Neural progenitor cell (in vitro differentiated cells): ENCODE measurements around the gene TLR9. TPM values are rescaled to one million over a fixed set of nuclear protein-coding genes. Genes with fewer than 3 reads are reported as not detected.
A peak's percentile ranks its signal among the peaks of the same experiment; 100 is the strongest.

Experiments used
- DNase-seq: peaks from one replicate; pipeline ENCODE4 v3.0.0-alpha.2; 2016; ENCODE audit warnings: low spot score
- H2AFZ ChIP-seq: fragments of 200-600 bp; sonication (generic); replicated peaks from 2 replicates; pipeline ENCODE4 v1.6.1; 2016; ENCODE audit warnings: antibody characterized with exemption
- H3F3A ChIP-seq: fragments of 200-600 bp; sonication (generic); 2 replicates; pipeline ENCODE4 v1.6.1; 2016; ENCODE audit warnings: antibody characterized with exemption, low read depth
- H3K27ac ChIP-seq: fragments of 200-600 bp; sonication (generic); 2 replicates; pipeline ENCODE4 v1.5.1; 2016; ENCODE audit warnings: mild to moderate bottlenecking
- H3K27me3 ChIP-seq: fragments of 200-600 bp; sonication (generic); 2 replicates; pipeline ENCODE4 v1.6.1; 2016; ENCODE audit warnings: mild to moderate bottlenecking, moderate library complexity
- H3K36me3 ChIP-seq: fragments of 200-600 bp; sonication (generic); 2 replicates; pipeline ENCODE4 v1.5.1; 2016
- H3K4me1 ChIP-seq: fragments of 200-600 bp; sonication (generic); 2 replicates; pipeline ENCODE4 v1.6.1; 2016; ENCODE audit warnings: mixed run types
- H3K4me2 ChIP-seq: fragments of 200-600 bp; sonication (generic); 2 replicates; pipeline ENCODE4 v1.6.1; 2016
- H3K4me3 ChIP-seq: fragments of 200-600 bp; sonication (generic); 2 replicates; pipeline ENCODE4 v1.5.1; 2016
- H3K79me2 ChIP-seq: fragments of 200-600 bp; sonication (generic); 2 replicates; pipeline ENCODE4 v1.6.1; 2016; ENCODE audit warnings: low read depth
- H3K9ac ChIP-seq: fragments of 200-600 bp; sonication (generic); 2 replicates; pipeline ENCODE4 v1.6.1; 2016
- H3K9me3 ChIP-seq: fragments of 200-600 bp; sonication (generic); 2 replicates; pipeline ENCODE4 v1.5.1; 2016; ENCODE audit warnings: low read depth
- H4K20me1 ChIP-seq: fragments of 200-600 bp; sonication (generic); 2 replicates; pipeline ENCODE4 v1.6.1; 2016; ENCODE audit warnings: low read depth
- H3K27ac Mint-ChIP-seq: 3 replicates; pipeline ENCODE4 v1.8.0; 2021; ENCODE audit warnings: mixed read lengths
- H3K27me3 Mint-ChIP-seq: 2 replicates; pipeline ENCODE4 v1.8.0; 2022; ENCODE audit warnings: low read depth, mild to moderate bottlenecking, inconsistent platforms, moderate library complexity, mixed read lengths; ENCODE audit not compliant: insufficient read depth
- H3K36me3 Mint-ChIP-seq: 3 replicates; pipeline ENCODE4 v1.8.0; 2021; ENCODE audit warnings: mixed read lengths
- H3K4me1 Mint-ChIP-seq: 3 replicates; pipeline ENCODE4 v1.8.0; 2021; ENCODE audit warnings: mixed read lengths
- H3K4me3 Mint-ChIP-seq: 3 replicates; pipeline ENCODE4 v1.8.0; 2021; ENCODE audit warnings: mild to moderate bottlenecking, moderate library complexity, mixed read lengths
- H3K9me3 Mint-ChIP-seq: 3 replicates; pipeline ENCODE4 v1.8.0; 2020; ENCODE audit warnings: mixed read lengths
- EZH2 ChIP-seq: fragments of 200-600 bp; sonication (generic); IDR thresholded peaks from 2 replicates; pipeline ENCODE4 v1.6.1; 2017; ENCODE audit warnings: antibody characterized with exemption, mild to moderate bottlenecking, moderate library complexity
- EZH2phosphoT487 ChIP-seq: fragments of 200-600 bp; sonication (generic); IDR thresholded peaks from 2 replicates; pipeline ENCODE4 v1.6.1; 2017; ENCODE audit warnings: antibody characterized with exemption
- total RNA-seq: library from RNA; depleted of rRNA; stranded (reverse); fragments of >200 nt; gene quantifications from 2 replicates; pipeline ENCODE4 v1.2.3, GENCODE V29; 2015; ENCODE audit warnings: low replicate concordance
- TF ChIP-seq, protein P1 (sequence below): fragments of 200-600 bp; sonication (generic); IDR thresholded peaks from 2 replicates; pipeline ENCODE4 v1.5.1; 2017; ENCODE audit warnings: antibody characterized with exemption, mild to moderate bottlenecking

The TLR9 gene
- total RNA-seq, 1 donor from 2014 or later = not detected

DNA sequence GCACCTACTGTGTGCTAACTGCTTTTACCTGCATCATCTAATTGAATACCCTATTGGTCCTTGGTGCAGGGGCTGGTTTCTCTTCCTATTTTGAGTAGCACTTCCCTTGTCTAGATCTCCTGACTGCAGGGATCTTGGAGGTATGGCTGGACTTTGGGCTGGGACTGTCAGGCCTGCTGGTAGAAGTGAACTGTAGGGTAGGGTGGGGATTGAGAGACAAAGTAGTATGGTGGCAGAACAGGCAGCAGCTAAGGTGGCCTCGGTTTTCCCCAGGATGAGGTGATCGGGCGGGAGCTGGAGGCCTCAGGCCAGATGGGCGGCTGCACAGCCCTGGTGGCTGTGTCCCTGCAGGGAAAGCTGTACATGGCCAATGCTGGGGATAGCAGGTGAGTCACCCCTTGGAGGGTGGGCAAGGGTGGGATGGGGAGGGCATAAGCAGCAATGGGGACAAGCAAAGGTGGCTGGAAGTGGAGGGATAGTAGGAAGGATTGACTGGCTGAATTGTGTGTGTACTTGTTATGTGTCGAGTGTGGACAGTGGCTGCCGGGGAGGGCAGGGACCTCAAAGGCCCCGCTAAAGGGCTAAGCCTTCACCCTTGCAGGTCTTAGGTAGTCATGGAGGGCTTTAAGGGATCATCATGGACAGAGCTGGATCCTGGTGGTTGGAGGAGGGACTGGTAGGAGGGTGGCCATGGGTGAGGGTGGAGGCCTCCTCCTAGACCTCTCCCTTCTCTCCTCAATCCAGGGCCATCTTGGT lies 22.1 kb upstream of the TLR9 start:
- Histone ChIP-seq H4K20me1 (peaks cover 2% of the 10 kb centered on the region), H3K79me2 (no peaks in the 10 kb centered on the region), H3F3A (peaks cover 18% of the 10 kb centered on the region), H3K27me3 (peaks cover 46% of the 10 kb centered on the region), H3K4me1 (no peaks in the 10 kb centered on the region), H2AFZ (no peak overlapping the region), H3K4me3 (no peak overlapping the region), H3K36me3 (no peaks in the 10 kb centered on the region), H3K9me3 (no peaks in the 10 kb centered on the region), H3K9ac (no peak overlapping the region), H3K27ac (no peak overlapping the region), H3K4me2 (no peak overlapping the region)
- Mint-ChIP-seq H3K9me3 (no peaks in the 10 kb centered on the region), H3K27me3 (peaks cover 26% of the 10 kb centered on the region), H3K36me3 (peaks cover 13% of the 10 kb centered on the region), H3K4me3 (peak overlapping the region; percentile 69), H3K4me1 (no peaks in the 10 kb centered on the region), H3K27ac (no peak overlapping the region)
- no peak for DNase-seq
- TF ChIP-seq EZH2phosphoT487 (no peak), EZH2 (no peak)
- TF ChIP-seq, protein P1, sequence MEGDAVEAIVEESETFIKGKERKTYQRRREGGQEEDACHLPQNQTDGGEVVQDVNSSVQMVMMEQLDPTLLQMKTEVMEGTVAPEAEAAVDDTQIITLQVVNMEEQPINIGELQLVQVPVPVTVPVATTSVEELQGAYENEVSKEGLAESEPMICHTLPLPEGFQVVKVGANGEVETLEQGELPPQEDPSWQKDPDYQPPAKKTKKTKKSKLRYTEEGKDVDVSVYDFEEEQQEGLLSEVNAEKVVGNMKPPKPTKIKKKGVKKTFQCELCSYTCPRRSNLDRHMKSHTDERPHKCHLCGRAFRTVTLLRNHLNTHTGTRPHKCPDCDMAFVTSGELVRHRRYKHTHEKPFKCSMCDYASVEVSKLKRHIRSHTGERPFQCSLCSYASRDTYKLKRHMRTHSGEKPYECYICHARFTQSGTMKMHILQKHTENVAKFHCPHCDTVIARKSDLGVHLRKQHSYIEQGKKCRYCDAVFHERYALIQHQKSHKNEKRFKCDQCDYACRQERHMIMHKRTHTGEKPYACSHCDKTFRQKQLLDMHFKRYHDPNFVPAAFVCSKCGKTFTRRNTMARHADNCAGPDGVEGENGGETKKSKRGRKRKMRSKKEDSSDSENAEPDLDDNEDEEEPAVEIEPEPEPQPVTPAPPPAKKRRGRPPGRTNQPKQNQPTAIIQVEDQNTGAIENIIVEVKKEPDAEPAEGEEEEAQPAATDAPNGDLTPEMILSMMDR = no peak

GRCh38 chr3:52246728-52247408 lies 21.4 kb upstream of the TLR9 start:
- Mint-ChIP-seq H3K9me3 (no peaks in the 10 kb centered on the region), H3K4me3 (peak overlapping the region; percentile 79), H3K36me3 (peaks cover 11% of the 10 kb centered on the region), H3K4me1 (no peaks in the 10 kb centered on the region), H3K27ac (no peak overlapping the region), H3K27me3 (peaks cover 26% of the 10 kb centered on the region)
- Histone ChIP-seq H3K4me3 (no peak overlapping the region), H2AFZ (no peak overlapping the region), H3K27ac (no peak overlapping the region), H3K9ac (no peak overlapping the region), H3K27me3 (peaks cover 46% of the 10 kb centered on the region), H3K4me2 (no peak overlapping the region), H3K79me2 (no peaks in the 10 kb centered on the region), H3F3A (peaks cover 18% of the 10 kb centered on the region), H3K4me1 (no peaks in the 10 kb centered on the region), H3K9me3 (no peaks in the 10 kb centered on the region), H3K36me3 (no peaks in the 10 kb centered on the region), H4K20me1 (peaks cover 2% of the 10 kb centered on the region)
- TF ChIP-seq, protein P1 = no peak
- TF ChIP-seq EZH2 (no peak), EZH2phosphoT487 (no peak)
- DNase-seq = no peak

DNA sequence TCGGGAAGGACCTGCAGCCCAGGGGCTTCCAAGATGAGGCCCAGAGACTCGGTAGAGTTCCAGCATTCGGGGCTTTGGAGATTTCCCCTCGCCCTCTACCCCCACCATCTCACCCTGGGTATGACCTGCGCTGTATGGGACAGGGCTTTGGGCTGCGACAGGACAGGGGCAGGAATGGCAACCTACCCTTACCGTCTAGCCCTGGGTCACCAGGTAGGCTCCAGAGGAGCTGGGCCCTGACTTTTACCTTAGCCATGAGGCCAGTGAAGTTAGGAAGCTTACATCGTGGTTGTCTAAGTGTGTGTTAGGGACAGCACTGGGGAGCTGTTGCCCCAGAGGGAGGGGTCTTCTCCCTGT lies 20.8 kb upstream of the TLR9 start:
- H3K27me3 ChIP-seq = peaks cover 46% of the 10 kb centered on the region
- H4K20me1 ChIP-seq = peaks cover 2% of the 10 kb centered on the region
- peak overlapping the region; percentile 89 for H2AFZ ChIP-seq
- no peaks in the 10 kb centered on the region for H3K36me3 ChIP-seq
- no peak overlapping the region for H3K27ac ChIP-seq
- peak overlapping the region; percentile 75 for H3K4me2 ChIP-seq
- H3K27ac Mint-ChIP-seq = no peak overlapping the region
- H3K4me3 Mint-ChIP-seq = peak overlapping the region; percentile 79
- H3F3A ChIP-seq = peaks cover 18% of the 10 kb centered on the region
- H3K4me3 ChIP-seq = peak overlapping the region; percentile 49
- H3K27me3 Mint-ChIP-seq = peaks cover 26% of the 10 kb centered on the region
- H3K4me1 ChIP-seq = no peaks in the 10 kb centered on the region
- no peaks in the 10 kb centered on the region for H3K4me1 Mint-ChIP-seq
- H3K9me3 Mint-ChIP-seq = no peaks in the 10 kb centered on the region
- no peaks in the 10 kb centered on the region for H3K9me3 ChIP-seq
- H3K9ac ChIP-seq = no peak overlapping the region
- peaks cover 11% of the 10 kb centered on the region for H3K36me3 Mint-ChIP-seq
- peak; percentile 5 for TF ChIP-seq EZH2
- no peak for TF ChIP-seq EZH2phosphoT487
- DNase-seq = no peak
- no peaks in the 10 kb centered on the region for H3K79me2 ChIP-seq
